ENCODE measurements around the gene FAM124B. TPM values are rescaled to one million over a fixed set of nuclear protein-coding genes. Genes with fewer than 3 reads are reported as not detected.

Gene FAM124B
- total RNA-seq, 4 donors from 2014 or later = 0.30 to 5.2 (median 1.1) TPM

DNA sequence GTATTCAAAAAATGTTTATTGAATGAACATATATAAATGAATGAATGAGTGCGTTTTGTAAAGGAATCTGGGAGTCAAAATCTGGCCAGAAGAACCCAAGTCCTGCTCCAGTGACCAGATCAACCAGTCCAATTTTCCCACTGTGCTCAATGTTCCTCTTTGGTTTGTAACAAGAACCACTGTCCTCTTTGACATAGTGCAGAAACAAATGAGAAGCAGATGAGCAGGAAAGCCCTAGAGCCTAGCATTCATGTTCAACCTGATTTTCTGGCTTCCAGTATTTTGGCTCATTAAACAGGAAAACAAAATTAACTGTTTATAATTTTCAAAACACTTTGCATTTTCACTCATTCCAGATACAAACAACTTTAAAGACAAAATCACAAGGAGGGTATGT, 23.2 kb downstream of the FAM124B start:
- no peak for DNase-seq (ENCODE audit: low spot score in 2 of 2)
- WGBS = 59% methylated on average over 1 of the region's 1 CpG

GRCh38 chr2:224377751-224378700, 23.9 kb downstream of the FAM124B start:
- Histone ChIP-seq H3K4me1 (peaks cover 23% of the 10 kb centered on the region), H3K27me3 (no peaks in the 10 kb centered on the region), H3K27ac (no peak overlapping the region), H3K36me3 (no peaks in the 10 kb centered on the region), H3K9me3 (no peaks in the 10 kb centered on the region), H3K4me3 (no peak overlapping the region)
- WGBS = 76% methylated on average over 6 of the region's 6 CpGs
- no peak for DNase-seq (ENCODE audit: low spot score in 2 of 2)
- TF ChIP-seq, protein P1, sequence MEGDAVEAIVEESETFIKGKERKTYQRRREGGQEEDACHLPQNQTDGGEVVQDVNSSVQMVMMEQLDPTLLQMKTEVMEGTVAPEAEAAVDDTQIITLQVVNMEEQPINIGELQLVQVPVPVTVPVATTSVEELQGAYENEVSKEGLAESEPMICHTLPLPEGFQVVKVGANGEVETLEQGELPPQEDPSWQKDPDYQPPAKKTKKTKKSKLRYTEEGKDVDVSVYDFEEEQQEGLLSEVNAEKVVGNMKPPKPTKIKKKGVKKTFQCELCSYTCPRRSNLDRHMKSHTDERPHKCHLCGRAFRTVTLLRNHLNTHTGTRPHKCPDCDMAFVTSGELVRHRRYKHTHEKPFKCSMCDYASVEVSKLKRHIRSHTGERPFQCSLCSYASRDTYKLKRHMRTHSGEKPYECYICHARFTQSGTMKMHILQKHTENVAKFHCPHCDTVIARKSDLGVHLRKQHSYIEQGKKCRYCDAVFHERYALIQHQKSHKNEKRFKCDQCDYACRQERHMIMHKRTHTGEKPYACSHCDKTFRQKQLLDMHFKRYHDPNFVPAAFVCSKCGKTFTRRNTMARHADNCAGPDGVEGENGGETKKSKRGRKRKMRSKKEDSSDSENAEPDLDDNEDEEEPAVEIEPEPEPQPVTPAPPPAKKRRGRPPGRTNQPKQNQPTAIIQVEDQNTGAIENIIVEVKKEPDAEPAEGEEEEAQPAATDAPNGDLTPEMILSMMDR (IDR thresholded peaks at IDR 0.05) = no peak
- TF ChIP-seq EP300 (IDR thresholded peaks at IDR 0.05) (no peak), POLR2AphosphoS5 (IDR thresholded peaks at IDR 0.05) (no peak), POLR2A (IDR thresholded peaks at IDR 0.05) (no peak)

More for the DNA sequence above, 23.2 kb downstream of the FAM124B start:
- Histone ChIP-seq H3K4me1 (peaks cover 23% of the 10 kb centered on the region), H3K36me3 (no peaks in the 10 kb centered on the region), H3K4me3 (no peak overlapping the region), H3K27ac (no peak overlapping the region), H3K9me3 (no peaks in the 10 kb centered on the region), H3K27me3 (no peaks in the 10 kb centered on the region)
- TF ChIP-seq POLR2AphosphoS5 (IDR thresholded peaks at IDR 0.05) (no peak), EP300 (IDR thresholded peaks at IDR 0.05) (no peak), POLR2A (IDR thresholded peaks at IDR 0.05) (no peak)
- TF ChIP-seq, protein P1 (IDR thresholded peaks at IDR 0.05) = no peak

DNA sequence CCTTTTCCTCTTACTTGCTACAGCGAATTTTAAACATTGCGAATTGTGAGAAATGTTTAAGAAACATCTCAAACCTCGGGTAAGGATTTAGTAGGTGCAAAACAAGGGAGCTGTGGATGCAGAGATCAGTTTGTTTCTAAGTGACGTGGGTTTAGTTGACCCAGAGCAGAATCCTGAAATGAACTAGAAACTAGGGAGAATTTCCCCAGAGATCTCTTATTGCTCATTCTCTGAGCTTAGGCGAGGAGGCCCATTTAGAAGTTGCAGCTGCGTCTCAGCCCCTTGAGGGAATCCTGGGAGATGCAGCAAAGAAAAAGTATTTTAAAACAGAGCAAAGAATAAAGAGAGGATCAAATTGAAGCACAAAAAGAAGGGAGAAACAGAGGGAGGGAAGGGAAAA, 29.3 kb downstream of the FAM124B start:
- Histone ChIP-seq H3K36me3 (no peaks in the 10 kb centered on the region), H3K27ac (no peak overlapping the region), H3K27me3 (no peaks in the 10 kb centered on the region), H3K4me1 (peaks cover 3% of the 10 kb centered on the region), H3K4me3 (no peak overlapping the region), H3K9me3 (no peaks in the 10 kb centered on the region)
- DNase-seq (ENCODE audit: low spot score in 2 of 2) = no peak
- 85% methylated on average over 6 of the region's 6 CpGs for WGBS
- TF ChIP-seq POLR2AphosphoS5 (IDR thresholded peaks at IDR 0.05) (no peak), POLR2A (IDR thresholded peaks at IDR 0.05) (no peak), EP300 (IDR thresholded peaks at IDR 0.05) (no peak)
- TF ChIP-seq, protein P1 (IDR thresholded peaks at IDR 0.05) = no peak

GRCh38 chr2:224369028-224369632, 32.8 kb downstream of the FAM124B start:
- no peak for DNase-seq (ENCODE audit: low spot score in 2 of 2)
- Histone ChIP-seq H3K4me3 (no peak overlapping the region), H3K27me3 (no peaks in the 10 kb centered on the region), H3K4me1 (no peaks in the 10 kb centered on the region), H3K9me3 (no peaks in the 10 kb centered on the region), H3K27ac (no peak overlapping the region), H3K36me3 (no peaks in the 10 kb centered on the region)
- WGBS = 60% methylated on average over 7 of the region's 7 CpGs
- TF ChIP-seq POLR2AphosphoS5 (IDR thresholded peaks at IDR 0.05) = no peak
- TF ChIP-seq, protein P1 (IDR thresholded peaks at IDR 0.05) = peak in 1 of 2 donors; percentile 64

DNA sequence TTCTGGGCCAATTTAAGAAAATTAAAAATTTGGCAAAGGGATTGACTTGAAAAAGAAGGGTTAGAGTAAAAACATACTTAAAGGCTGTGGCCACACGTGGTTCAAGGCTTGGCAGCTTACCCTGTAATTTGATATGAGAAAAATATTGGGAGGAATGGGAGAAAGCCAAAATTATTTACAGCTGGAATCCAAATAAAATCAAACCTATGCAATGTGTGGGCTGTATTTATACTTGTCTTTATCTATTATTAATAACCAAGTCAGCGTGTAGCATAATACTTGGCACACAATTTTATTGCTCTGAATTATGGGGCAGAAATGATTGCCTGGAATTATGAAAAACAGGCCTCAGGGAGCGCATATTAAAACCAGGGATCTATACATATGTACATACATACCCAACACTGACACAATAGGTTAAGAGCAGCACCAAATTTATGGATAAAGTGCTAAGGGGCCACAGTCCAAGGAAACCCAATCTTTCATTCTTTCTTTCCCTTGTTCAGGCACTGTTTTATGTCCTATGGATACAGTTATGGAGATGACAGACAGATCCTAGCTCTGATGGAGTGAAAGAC, 35.6 kb downstream of the FAM124B start:
- Histone ChIP-seq H3K27me3 (no peaks in the 10 kb centered on the region), H3K27ac (no peak overlapping the region), H3K36me3 (no peaks in the 10 kb centered on the region), H3K4me3 (no peak overlapping the region), H3K9me3 (no peaks in the 10 kb centered on the region), H3K4me1 (no peaks in the 10 kb centered on the region)
- TF ChIP-seq POLR2AphosphoS5 (IDR thresholded peaks at IDR 0.05) (no peak), EP300 (IDR thresholded peaks at IDR 0.05) (no peak)
- TF ChIP-seq, protein P1 (IDR thresholded peaks at IDR 0.05) = no peak
- DNase-seq (ENCODE audit: low spot score in 2 of 2) = no peak
- WGBS = 37% methylated on average over 3 of the region's 3 CpGs

All from suprapubic skin (tissue), 4 donors.